GM12878 (cell line): ENCODE data around the gene HMCN1. TPM values are rescaled to one million over a fixed set of nuclear protein-coding genes. Genes with fewer than 3 reads are reported as not detected.

Experiments used
- ATAC-seq: fragments of 200-7000 bp; cut with Tn5 transposase; 3 replicates; pipeline ENCODE4 v1.9.1; 2020; ENCODE audit warnings: mild to moderate bottlenecking, moderate library complexity
- BruUV-seq: library from RNA; stranded (reverse); fragments of 400-500 nt; replicated peaks from 2 replicates; lab custom pipeline; 2021; lab: Mats Ljungman, UMichigan
- CTCF ChIA-PET: fragments of 300-600 bp; sonication (Branson Sonifier 250); formaldehyde crosslinking; extraction: SDS; loops from one replicate; lab custom pipeline; 2021; ENCODE audit warnings: inconsistent platforms; lab: Yijun Ruan, JAX
- POLR2A ChIA-PET: fragments of 350-600 bp; formaldehyde crosslinking; extraction: SDS; loops from one replicate; lab custom pipeline; 2021; ENCODE audit warnings: inconsistent platforms; lab: Charles Lee
- RAD21 ChIA-PET: fragments of 300-600 bp; sonication (Branson Sonifier 250); formaldehyde crosslinking; loops from one replicate; lab custom pipeline; 2023; ENCODE audit warnings: antibody characterized with exemption; ENCODE audit not compliant: unreplicated experiment; lab: Charles Lee
- SMC1A ChIA-PET: fragments of 300-600 bp; sonication (Branson Sonifier 250); formaldehyde crosslinking; loops from one replicate; lab custom pipeline; 2023; ENCODE audit not compliant: unreplicated experiment, uncharacterized antibody; lab: Charles Lee
- DNase-seq: peaks from one replicate; pipeline ENCODE4 v3.0.0-alpha.2; 2011; ENCODE audit warnings: low read depth, low spot score
- FAIRE-seq: peaks from 3 replicates; lab custom pipeline; 2011; peaks lifted over from hg19 to GRCh38; lab: Jason Lieb, UNC
- H2AFZ ChIP-seq: 2 replicates; pipeline ENCODE4 v1.6.0; 2011; ENCODE audit warnings: low read depth, low read length, control low read depth; ENCODE audit not compliant: control insufficient read depth
- H3K27ac ChIP-seq: 2 replicates; pipeline ENCODE4 v1.5.1; 2011; ENCODE audit warnings: control low read depth; ENCODE audit not compliant: control insufficient read depth, insufficient read depth
- H3K27me3 ChIP-seq, 2 experiments: replicated peaks in 1 of 2; 2 replicates each; pipeline versions ENCODE4 v1.6.0 to v1.6.1; 2011; ENCODE audit warnings: low read length in 1 of 2; ENCODE audit not compliant: control insufficient read depth in 2 of 2, insufficient read depth in 2 of 2
- H3K36me3 ChIP-seq, 2 experiments: 2 replicates each; pipeline ENCODE4 v1.5.1; 2011; ENCODE audit warnings: low read length in 1 of 2; ENCODE audit not compliant: control insufficient read depth in 2 of 2, insufficient read depth in 2 of 2
- H3K4me1 ChIP-seq: 2 replicates; pipeline ENCODE4 v1.6.1; 2011; ENCODE audit warnings: mild to moderate bottlenecking, low read length, moderate library complexity, mixed read lengths; ENCODE audit not compliant: control insufficient read depth, insufficient read depth
- H3K4me2 ChIP-seq: 2 replicates; pipeline ENCODE4 v1.6.0; 2011; ENCODE audit warnings: control low read depth; ENCODE audit not compliant: control insufficient read depth, insufficient read depth
- H3K4me3 ChIP-seq: fragments of 200-600 bp; sonication (generic); 2 replicates; pipeline ENCODE4 v1.5.1; 2016
- H3K79me2 ChIP-seq: 2 replicates; pipeline ENCODE4 v1.6.0; 2011; ENCODE audit warnings: low read length; ENCODE audit not compliant: control insufficient read depth, insufficient read depth
- H3K9ac ChIP-seq: 2 replicates; pipeline ENCODE4 v1.8.0; 2011; ENCODE audit warnings: low read length, control low read depth, mixed read lengths; ENCODE audit not compliant: control insufficient read depth, insufficient read depth
- H3K9me3 ChIP-seq: replicated peaks from 3 replicates; pipeline ENCODE4 v1.5.1; 2011; ENCODE audit warnings: mild to moderate bottlenecking, low read length; ENCODE audit not compliant: control insufficient read depth, insufficient read depth
- H4K20me1 ChIP-seq: 2 replicates; pipeline ENCODE4 v1.6.0; 2011; ENCODE audit not compliant: control insufficient read depth, insufficient read depth
- CHD2 ChIP-seq: IDR thresholded peaks from 2 replicates; pipeline ENCODE4 v1.6.1; 2011; ENCODE audit warnings: low read depth, low read length, improper control_type of control experiment, borderline replicate concordance
- EP300 ChIP-seq, 2 experiments: fragments of 150-350 bp in 1 of 2; IDR thresholded peaks; 2 replicates each; pipeline ENCODE4 v1.6.1; 2011 to 2012; ENCODE audit warnings: low read depth in 2 of 2, low read length in 2 of 2, borderline replicate concordance in 1 of 2, improper control_type of control experiment in 1 of 2, inconsistent platforms in 1 of 2; ENCODE audit not compliant: control insufficient read depth in 1 of 2
- FOXK2 ChIP-seq: fragments of 450-650 bp; IDR thresholded peaks from 2 replicates; pipeline ENCODE4 v1.6.1; 2017; ENCODE audit warnings: mild to moderate bottlenecking, moderate library complexity
- GATAD2B ChIP-seq: fragments of 450-650 bp; conservative IDR thresholded peaks from 2 replicates; pipeline ENCODE4 v1.6.1; 2017; ENCODE audit warnings: low read depth, mild to moderate bottlenecking, moderate library complexity
- SIX5 ChIP-seq: IDR thresholded peaks from 2 replicates; pipeline ENCODE4 v1.6.1; 2011; ENCODE audit warnings: mild to moderate bottlenecking, low read depth, low read length, moderate library complexity; ENCODE audit not compliant: severe bottlenecking
- SMAD1 ChIP-seq: fragments of 450-650 bp; IDR thresholded peaks from 2 replicates; pipeline ENCODE4 v1.6.1; 2018; ENCODE audit warnings: mild to moderate bottlenecking, low read depth; ENCODE audit not compliant: partially characterized antibody
- SPI1 ChIP-seq: IDR thresholded peaks from 2 replicates; pipeline ENCODE4 v1.6.1; 2011; ENCODE audit warnings: low read depth, mild to moderate bottlenecking, low read length, moderate library complexity, borderline replicate concordance; ENCODE audit not compliant: insufficient read depth
- STAT1 ChIP-seq: fragments of 450-650 bp; conservative IDR thresholded peaks from 2 replicates; pipeline ENCODE4 v1.6.1; 2014; ENCODE audit warnings: antibody characterized with exemption, mild to moderate bottlenecking
- TBL1XR1 ChIP-seq: IDR thresholded peaks from 2 replicates; pipeline ENCODE4 v1.6.1; 2012; ENCODE audit warnings: low read depth, low read length, improper control_type of control experiment
- WGBS: methylation state at CpG from one replicate; pipeline ENCODE4 v1.1.6; 2016; ENCODE audit warnings: low lambda C conversion rate; ENCODE audit not compliant: insufficient replicate concordance, insufficient coverage; ENCODE audit errors: missing lambda C conversion rate; 5-methylcytosine and 5-hydroxymethylcytosine counted together
- in situ Hi-C: fragments of 300-500 bp; cut with MboI; formaldehyde crosslinking; loops from 9 replicates; pipeline ENCODE4 v1.14.3; 2018; ENCODE audit warnings: mixed read lengths
- intact Hi-C: fragments of 100-400 bp; cut with micrococcal nuclease; formaldehyde crosslinking; loops from one replicate; pipeline ENCODE4 v1.14.2; 2022; ENCODE audit not compliant: unreplicated experiment
- polyA plus RNA-seq, 11 experiments: library from polyadenylated mRNA; depleted of rRNA in 4 of 11; unstranded in 6 of 11; stranded (reverse) in 5 of 11; fragments of >200 nt; fragmentation: Nextera tagmentation in 4 of 11; fragmentation: Illumina TruSeq in 1 of 11; extraction: Ambion mirVana in 4 of 11; extraction: Trizol in 1 of 11; gene quantifications; 1 replicate in 1 of 11; 2 replicates in 10 of 11; pipeline versions ENCODE4 v1.2.1 to v1.2.3, GENCODE V29; 2011 to 2016; ENCODE audit warnings: inconsistent platforms in 2 of 11, missing spikeins in 2 of 11, low read depth in 1 of 11
- total RNA-seq, 4 experiments: library from RNA; depleted of rRNA in 3 of 4; stranded (reverse); fragments of >200 nt in 3 of 4; fragmentation: Illumina TruSeq in 1 of 4; extraction: Trizol in 1 of 4; gene quantifications; 2 replicates each; pipeline versions ENCODE4 v1.2.1 to v1.2.3, GENCODE V29; 2013 to 2021
- TF ChIP-seq, protein P1 (sequence below): fragments of 450-650 bp; IDR thresholded peaks from 2 replicates; pipeline ENCODE4 v1.6.1; 2017; ENCODE audit warnings: low read depth, mild to moderate bottlenecking, moderate library complexity
- TF ChIP-seq, protein P2 (sequence below): IDR thresholded peaks from 2 replicates; pipeline ENCODE4 v1.6.1; 2011; ENCODE audit warnings: borderline replicate concordance, low read depth, mild to moderate bottlenecking, moderate library complexity, low read length; ENCODE audit not compliant: insufficient read depth, poor library complexity, severe bottlenecking

HMCN1 gene
- total and polyA plus RNA-seq, 10 of the 15 experiments (the other 5 are each of a cell fraction or from before 2014, with no cell fraction given): under 0.01 to 0.07 TPM; not detected in 8

DNA sequence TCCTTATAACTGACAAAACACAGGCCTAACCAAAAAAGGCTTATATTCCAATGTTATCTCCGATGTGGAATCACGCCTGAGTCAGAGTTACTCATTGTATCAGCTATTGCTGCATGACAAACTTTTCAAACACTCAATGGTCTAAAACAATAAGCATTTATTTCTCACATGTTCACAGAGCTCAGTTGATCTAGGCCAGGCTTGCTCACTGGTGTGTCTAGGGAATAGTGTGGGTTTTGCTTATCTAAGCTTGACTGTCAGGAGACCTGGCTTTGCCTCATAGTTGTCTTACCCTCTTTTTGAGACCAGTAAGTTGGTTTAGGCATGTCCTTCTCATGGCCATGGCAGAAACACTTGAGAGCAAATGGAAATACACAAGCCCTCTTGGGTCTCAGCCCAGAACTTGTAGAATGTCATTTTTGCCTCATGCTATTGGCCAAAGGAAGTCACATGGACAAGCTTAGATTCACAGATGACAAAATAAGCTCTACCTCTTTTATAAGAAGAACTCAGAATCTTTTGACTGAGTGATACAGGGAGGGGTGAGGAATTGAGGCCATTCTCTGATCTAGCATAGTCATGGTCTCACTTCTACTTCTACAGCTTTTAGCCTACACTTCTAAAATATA, 130.8 kb downstream of the HMCN1 start:
- no TSS peak for BruUV-seq
- H3K4me2 ChIP-seq: no peak overlapping the region

DNA sequence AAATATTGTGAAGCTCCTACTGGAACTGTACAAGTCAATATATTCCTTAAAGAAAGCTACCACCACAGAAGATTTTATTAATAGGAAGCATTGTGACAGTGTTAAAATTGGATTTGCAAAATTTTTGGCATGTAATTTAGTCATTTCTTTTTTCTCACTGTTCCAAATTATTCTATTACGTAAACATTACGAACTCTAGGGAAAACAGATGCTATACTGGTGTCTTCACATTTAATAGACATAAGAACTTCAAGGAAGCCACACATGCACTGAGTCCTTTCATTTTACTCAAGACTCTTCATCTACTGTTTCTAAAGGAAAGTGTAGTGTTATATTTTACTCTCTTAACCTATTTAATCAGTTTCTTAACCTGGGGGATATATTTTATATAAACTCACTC, 135.4 kb downstream of the HMCN1 start:
- Histone ChIP-seq H3K9ac (no peak overlapping the region), H3K27me3 (no peaks in the 10 kb centered on the region), H3K27ac (no peak overlapping the region), H3K9me3 (no peaks in the 10 kb centered on the region), H3K36me3 (no peaks in the 10 kb centered on the region), H2AFZ (no peak overlapping the region), H3K4me3 (no peak overlapping the region), H3K4me2 (no peak overlapping the region), H4K20me1 (no peaks in the 10 kb centered on the region), H3K79me2 (no peaks in the 10 kb centered on the region), H3K4me1 (no peaks in the 10 kb centered on the region)
- TF ChIP-seq, protein P1, sequence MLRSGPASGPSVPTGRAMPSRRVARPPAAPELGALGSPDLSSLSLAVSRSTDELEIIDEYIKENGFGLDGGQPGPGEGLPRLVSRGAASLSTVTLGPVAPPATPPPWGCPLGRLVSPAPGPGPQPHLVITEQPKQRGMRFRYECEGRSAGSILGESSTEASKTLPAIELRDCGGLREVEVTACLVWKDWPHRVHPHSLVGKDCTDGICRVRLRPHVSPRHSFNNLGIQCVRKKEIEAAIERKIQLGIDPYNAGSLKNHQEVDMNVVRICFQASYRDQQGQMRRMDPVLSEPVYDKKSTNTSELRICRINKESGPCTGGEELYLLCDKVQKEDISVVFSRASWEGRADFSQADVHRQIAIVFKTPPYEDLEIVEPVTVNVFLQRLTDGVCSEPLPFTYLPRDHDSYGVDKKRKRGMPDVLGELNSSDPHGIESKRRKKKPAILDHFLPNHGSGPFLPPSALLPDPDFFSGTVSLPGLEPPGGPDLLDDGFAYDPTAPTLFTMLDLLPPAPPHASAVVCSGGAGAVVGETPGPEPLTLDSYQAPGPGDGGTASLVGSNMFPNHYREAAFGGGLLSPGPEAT: no peak
- TF ChIP-seq SIX5: no peak
- TF ChIP-seq TBL1XR1: no peak
- no peak for TF ChIP-seq GATAD2B
- 12% methylated on average over 2 of the region's 2 CpGs for WGBS
- in situ Hi-C loops: no loop called here
- DNase-seq (no peak), FAIRE-seq (no peak), ATAC-seq (no peak)
- intact Hi-C loops: no loop called here
- BruUV-seq: no TSS peak
- ChIA-PET RAD21 (no interaction called here), POLR2A (no interaction called here), SMC1A (no interaction called here), CTCF (no interaction called here)

More for the DNA sequence above, 130.8 kb downstream of the HMCN1 start:
- Histone ChIP-seq H3K9me3 (no peaks in the 10 kb centered on the region), H3K36me3 (no peaks in the 10 kb centered on the region), H4K20me1 (no peaks in the 10 kb centered on the region), H3K9ac (no peak overlapping the region), H3K27ac (no peak overlapping the region), H3K4me3 (no peak overlapping the region), H3K4me1 (no peaks in the 10 kb centered on the region), H3K27me3 (no peaks in the 10 kb centered on the region), H3K79me2 (no peaks in the 10 kb centered on the region), H2AFZ (no peak overlapping the region)
- SMC1A ChIA-PET: interaction anchor here (0.8 kb wide), 1 partner anchor 21 kb away, joined by 3 read pairs; no protein-coding TSS in a partner anchor
- in situ Hi-C loops: no loop called here
- intact Hi-C loops: no loop called here
- WGBS: 60% methylated on average over 2 of the region's 2 CpGs
- no peak for ATAC-seq
- RAD21 ChIA-PET: no interaction called here
- POLR2A ChIA-PET: no interaction called here
- FAIRE-seq: no peak
- CTCF ChIA-PET: no interaction called here
- TF ChIP-seq, protein P2, sequence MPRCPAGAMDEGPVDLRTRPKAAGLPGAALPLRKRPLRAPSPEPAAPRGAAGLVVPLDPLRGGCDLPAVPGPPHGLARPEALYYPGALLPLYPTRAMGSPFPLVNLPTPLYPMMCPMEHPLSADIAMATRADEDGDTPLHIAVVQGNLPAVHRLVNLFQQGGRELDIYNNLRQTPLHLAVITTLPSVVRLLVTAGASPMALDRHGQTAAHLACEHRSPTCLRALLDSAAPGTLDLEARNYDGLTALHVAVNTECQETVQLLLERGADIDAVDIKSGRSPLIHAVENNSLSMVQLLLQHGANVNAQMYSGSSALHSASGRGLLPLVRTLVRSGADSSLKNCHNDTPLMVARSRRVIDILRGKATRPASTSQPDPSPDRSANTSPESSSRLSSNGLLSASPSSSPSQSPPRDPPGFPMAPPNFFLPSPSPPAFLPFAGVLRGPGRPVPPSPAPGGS: no peak
- TF ChIP-seq STAT1: no peak
- no peak for TF ChIP-seq CHD2
- no peak for TF ChIP-seq SPI1
- no peak for TF ChIP-seq SMAD1
- no peak for TF ChIP-seq EP300 (IDR thresholded peaks at IDR 0.05; ENCODE audit: borderline replicate concordance in 1 of 2, control insufficient read depth in 1 of 2, low read depth in 2 of 2, low read length in 2 of 2)
- no peak for TF ChIP-seq FOXK2
- DNase-seq: no peak
